Progenitor cell of endocrine pancreas (in vitro differentiated cells): Measurements from ENCODE around the gene RPTOR. TPM values are rescaled to one million over a fixed set of nuclear protein-coding genes. Genes with fewer than 3 reads are reported as not detected.

ENCODE experiments used
- DNase-seq: peaks from one replicate; pipeline ENCODE4 v3.0.0; 2021; ENCODE audit warnings: low spot score; ENCODE audit not compliant: unreplicated experiment
- H3K27ac Mint-ChIP-seq: 2 replicates; pipeline ENCODE4 v1.8.0; 2021; ENCODE audit warnings: mild to moderate bottlenecking, moderate library complexity, mixed read lengths
- H3K27me3 Mint-ChIP-seq: 2 replicates; pipeline ENCODE4 v1.8.0; 2021; ENCODE audit warnings: mixed read lengths
- H3K36me3 Mint-ChIP-seq: 2 replicates; pipeline ENCODE4 v1.8.0; 2022; ENCODE audit warnings: mixed read lengths; ENCODE audit not compliant: insufficient read depth
- H3K4me1 Mint-ChIP-seq: 2 replicates; pipeline ENCODE4 v1.8.0; 2021; ENCODE audit warnings: low read depth, mixed read lengths
- H3K4me3 Mint-ChIP-seq: 2 replicates; pipeline ENCODE4 v1.8.0; 2021; ENCODE audit warnings: low read depth, mild to moderate bottlenecking, moderate library complexity, mixed read lengths
- H3K9me3 Mint-ChIP-seq: 2 replicates; pipeline ENCODE4 v1.8.0; 2021; ENCODE audit warnings: low read depth, mixed read lengths
- total RNA-seq: library from RNA; stranded (reverse); gene quantifications from 2 replicates; pipeline ENCODE4 v1.2.1, GENCODE V29; 2021
- TF ChIP-seq, protein P1 (sequence below): fragments of 200-600 bp; sonication (generic); IDR thresholded peaks from one replicate; pipeline ENCODE4 v1.5.0; 2021; ENCODE audit warnings: antibody characterized with exemption, mild to moderate bottlenecking; ENCODE audit not compliant: unreplicated experiment

Gene RPTOR
- total RNA-seq, 1 donor from 2014 or later, result 40.0 TPM

DNA sequence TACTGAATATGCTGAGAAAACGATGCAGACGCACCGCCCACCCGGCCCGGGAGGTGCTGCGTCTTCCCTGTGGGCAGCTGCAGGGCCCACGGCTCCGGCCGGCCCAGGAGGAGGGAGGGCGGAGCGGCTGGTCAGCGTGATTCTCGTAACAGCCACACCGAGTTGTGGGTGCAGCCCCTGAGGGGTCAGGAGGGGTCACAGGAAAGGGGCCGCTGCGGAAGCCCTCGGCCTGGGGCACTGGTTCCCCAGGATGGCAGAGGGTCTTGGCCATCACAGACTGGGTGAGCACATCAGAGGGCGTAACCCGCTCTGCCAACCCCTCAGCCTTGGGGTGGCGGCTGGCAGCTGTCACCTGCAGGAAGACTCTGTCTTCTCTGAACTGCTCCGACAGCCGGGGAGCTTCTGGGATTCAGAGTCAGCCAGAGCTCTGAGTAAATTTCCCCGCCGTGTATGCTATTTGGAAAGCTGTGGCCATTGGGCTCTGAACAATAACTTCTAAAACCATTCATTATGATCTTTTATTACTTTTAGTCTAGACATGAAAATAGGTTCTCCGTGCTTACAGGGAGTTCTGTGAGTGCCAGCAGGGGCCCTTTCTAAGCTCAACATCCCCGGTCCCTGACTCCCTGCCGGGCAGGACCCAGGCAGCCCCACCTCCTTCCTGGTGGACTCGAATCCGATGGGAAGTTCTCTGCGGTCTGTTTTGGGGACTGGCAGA lies 359.6 kb downstream of the RPTOR start:
- Mint-ChIP-seq H3K27me3 (no peaks in the 10 kb centered on the region), H3K27ac (no peak overlapping the region), H3K4me3 (no peak overlapping the region), H3K4me1 (no peaks in the 10 kb centered on the region), H3K9me3 (no peaks in the 10 kb centered on the region), H3K36me3 (peaks cover 11% of the 10 kb centered on the region)
- DNase-seq, result no peak
- TF ChIP-seq, protein P1, sequence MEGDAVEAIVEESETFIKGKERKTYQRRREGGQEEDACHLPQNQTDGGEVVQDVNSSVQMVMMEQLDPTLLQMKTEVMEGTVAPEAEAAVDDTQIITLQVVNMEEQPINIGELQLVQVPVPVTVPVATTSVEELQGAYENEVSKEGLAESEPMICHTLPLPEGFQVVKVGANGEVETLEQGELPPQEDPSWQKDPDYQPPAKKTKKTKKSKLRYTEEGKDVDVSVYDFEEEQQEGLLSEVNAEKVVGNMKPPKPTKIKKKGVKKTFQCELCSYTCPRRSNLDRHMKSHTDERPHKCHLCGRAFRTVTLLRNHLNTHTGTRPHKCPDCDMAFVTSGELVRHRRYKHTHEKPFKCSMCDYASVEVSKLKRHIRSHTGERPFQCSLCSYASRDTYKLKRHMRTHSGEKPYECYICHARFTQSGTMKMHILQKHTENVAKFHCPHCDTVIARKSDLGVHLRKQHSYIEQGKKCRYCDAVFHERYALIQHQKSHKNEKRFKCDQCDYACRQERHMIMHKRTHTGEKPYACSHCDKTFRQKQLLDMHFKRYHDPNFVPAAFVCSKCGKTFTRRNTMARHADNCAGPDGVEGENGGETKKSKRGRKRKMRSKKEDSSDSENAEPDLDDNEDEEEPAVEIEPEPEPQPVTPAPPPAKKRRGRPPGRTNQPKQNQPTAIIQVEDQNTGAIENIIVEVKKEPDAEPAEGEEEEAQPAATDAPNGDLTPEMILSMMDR, result no peak

- DNase-seq, result no peak
- Mint-ChIP-seq H3K9me3 (no peaks in the 10 kb centered on the region), H3K27me3 (no peaks in the 10 kb centered on the region), H3K4me3 (no peak overlapping the region), H3K4me1 (peaks cover 7% of the 10 kb centered on the region), H3K27ac (no peak overlapping the region), H3K36me3 (peaks cover 18% of the 10 kb centered on the region)
- TF ChIP-seq, protein P1, result no peak
Measured at GRCh38 chr17:80905586-80906230, 361.1 kb downstream of the RPTOR start.

- Mint-ChIP-seq H3K27me3 (no peaks in the 10 kb centered on the region), H3K4me3 (no peak overlapping the region), H3K27ac (no peak overlapping the region), H3K4me1 (peaks cover 7% of the 10 kb centered on the region), H3K36me3 (peaks cover 20% of the 10 kb centered on the region), H3K9me3 (no peaks in the 10 kb centered on the region)
- TF ChIP-seq, protein P1, result no peak
- DNase-seq, result no peak
Measured at GRCh38 chr17:80906364-80907259, 362.0 kb downstream of the RPTOR start.

DNA sequence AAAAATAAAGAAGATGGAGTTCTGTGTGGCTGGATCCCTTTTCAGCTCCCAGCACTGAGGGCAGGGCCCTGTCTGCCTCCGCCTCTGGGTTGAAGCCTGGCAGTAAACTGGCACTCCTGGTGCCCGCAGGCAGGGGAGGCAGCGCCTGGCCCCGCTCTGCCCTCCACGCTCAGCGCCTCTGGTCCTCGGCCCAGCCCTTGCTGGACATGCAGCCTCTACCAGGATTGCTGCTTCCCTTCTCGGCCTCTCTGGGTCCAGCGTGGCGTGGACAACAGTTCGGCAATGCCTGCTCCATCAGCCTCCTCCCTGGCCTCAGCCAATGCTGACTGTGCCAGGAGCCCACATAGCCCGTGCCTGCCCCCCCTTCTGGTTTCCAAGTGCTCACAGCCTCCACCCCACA lies 362.6 kb downstream of the RPTOR start:
- TF ChIP-seq, protein P1, result no peak
- peaks cover 7% of the 10 kb centered on the region for H3K4me1 Mint-ChIP-seq
- peaks cover 16% of the 10 kb centered on the region for H3K36me3 Mint-ChIP-seq
- H3K4me3 Mint-ChIP-seq, result no peak overlapping the region
- no peak for DNase-seq
- H3K9me3 Mint-ChIP-seq, result no peaks in the 10 kb centered on the region
- no peaks in the 10 kb centered on the region for H3K27me3 Mint-ChIP-seq
- H3K27ac Mint-ChIP-seq, result no peak overlapping the region

GRCh38 chr17:80908211-80908610 lies 363.6 kb downstream of the RPTOR start:
- H3K4me1 Mint-ChIP-seq, result peaks cover 7% of the 10 kb centered on the region
- no peak overlapping the region for H3K4me3 Mint-ChIP-seq
- no peaks in the 10 kb centered on the region for H3K27me3 Mint-ChIP-seq
- TF ChIP-seq, protein P1, result no peak
- H3K36me3 Mint-ChIP-seq, result peaks cover 19% of the 10 kb centered on the region
- H3K9me3 Mint-ChIP-seq, result no peaks in the 10 kb centered on the region
- no peak overlapping the region for H3K27ac Mint-ChIP-seq
- DNase-seq, result no peak
